NCI-H146 treated with DMSO at 0.1 percent for 48 hours (cell line): ENCODE data around the gene TBX4.
"Not testable (repeated sequence)": the region's sequence is repeated elsewhere in the genome, so short reads cannot be mapped to it uniquely, and the experiment has no call there.

ENCODE experiments used
- DNase-seq: peaks from one replicate; lab custom pipeline; 2025; ENCODE audit not compliant: unreplicated experiment; lab: John Stamatoyannopoulos, UW

Gene TBX4

GRCh38 chr17:61427567-61427966, 24.7 kb upstream of the TBX4 start:
- no peak for DNase-seq

- no peak for DNase-seq
Measured at GRCh38 chr17:61429274-61429673, 22.9 kb upstream of the TBX4 start.

- DNase-seq: not testable (repeated sequence)
Measured at GRCh38 chr17:61429831-61430230, 22.4 kb upstream of the TBX4 start.

- no peak for DNase-seq
Measured at GRCh38 chr17:61431594-61432311, 20.5 kb upstream of the TBX4 start.

GRCh38 chr17:61436273-61436672, 15.9 kb upstream of the TBX4 start:
- no peak for DNase-seq

- DNase-seq: no peak
Measured at GRCh38 chr17:61436995-61437704, 15.1 kb upstream of the TBX4 start.

- no peak for DNase-seq
Measured at GRCh38 chr17:61440697-61441096, 11.5 kb upstream of the TBX4 start.

- DNase-seq: not testable (repeated sequence)
Measured at GRCh38 chr17:61441507-61441906, 10.7 kb upstream of the TBX4 start.

- no peak for DNase-seq
Measured at GRCh38 chr17:61442136-61442775, 10.0 kb upstream of the TBX4 start.

GRCh38 chr17:61442878-61443474, 9.2 kb upstream of the TBX4 start:
- no peak for DNase-seq

GRCh38 chr17:61443475-61443882, 8.7 kb upstream of the TBX4 start:
- DNase-seq: no peak

- DNase-seq: no peak
Measured at GRCh38 chr17:61444075-61444474, 8.1 kb upstream of the TBX4 start.

GRCh38 chr17:61444831-61445230, 7.4 kb upstream of the TBX4 start:
- no peak for DNase-seq

GRCh38 chr17:61447358-61447757, 4.9 kb upstream of the TBX4 start:
- no peak for DNase-seq

GRCh38 chr17:61448042-61448441, 4.2 kb upstream of the TBX4 start:
- DNase-seq: no peak

GRCh38 chr17:61449140-61449539, 3.1 kb upstream of the TBX4 start:
- not testable (repeated sequence) for DNase-seq

- DNase-seq: no peak
Measured at GRCh38 chr17:61449707-61450640, 2.2 kb upstream of the TBX4 start.

- DNase-seq: no peak
Measured at GRCh38 chr17:61450641-61451537, 1.3 kb upstream of the TBX4 start.

- DNase-seq: no peak
Measured at GRCh38 chr17:61451538-61452300, 503 bp upstream of the TBX4 start.
